Body of pancreas (tissue), 4 donors: ENCODE results near the gene RPTOR. TPM values are rescaled to one million over a fixed set of nuclear protein-coding genes. Genes with fewer than 3 reads are reported as not detected.

Source experiments
- ATAC-seq: fragments of 150-250 bp; one replicate; pipeline ENCODE4 v1.9.1; 2016
- DNase-seq, 4 donors: peaks; one replicate each; pipeline ENCODE4 v3.0.0-alpha.2; 2019
- H3K27ac ChIP-seq, 4 donors: fragments of 200-600 bp; sonication (generic); 1 replicate in 3 of 4; 2 replicates in 1 of 4; pipeline versions ENCODE4 v1.5.1 to v1.6.1; 2016 to 2019; ENCODE audit warnings: mild to moderate bottlenecking in 1 of 4, mixed read lengths in 1 of 4, moderate library complexity in 1 of 4
- H3K27me3 ChIP-seq, 2 donors: fragments of 200-600 bp; sonication (generic); one replicate each; pipeline ENCODE4 v1.6.0; 2016; ENCODE audit warnings: mild to moderate bottlenecking in 1 of 2
- H3K36me3 ChIP-seq, 2 donors: fragments of 200-600 bp; sonication (generic); replicated peaks in 1 of 2; 2 replicates each; pipeline ENCODE4 v1.5.1; 2016; ENCODE audit warnings: low read depth in 2 of 2; ENCODE audit not compliant: insufficient read depth in 1 of 2
- H3K4me1 ChIP-seq: fragments of 200-600 bp; sonication (generic); one replicate; pipeline ENCODE4 v1.6.0; 2016
- H3K4me3 ChIP-seq, 2 donors: fragments of 200-600 bp; sonication (generic); 1 replicate in 1 of 2; 2 replicates in 1 of 2; pipeline ENCODE4 v1.5.1; 2016 to 2019
- H3K9me3 ChIP-seq, 3 donors: fragments of 200-600 bp; sonication (generic); 1 replicate in 2 of 3; 2 replicates in 1 of 3; pipeline ENCODE4 v1.5.1; 2016
- POLR2A ChIP-seq, 3 donors: fragments of 450-650 bp; IDR thresholded peaks; one replicate each; pipeline ENCODE4 v1.6.1; 2016; ENCODE audit warnings: antibody characterized with exemption in 3 of 3, mild to moderate bottlenecking in 2 of 3
- WGBS, 2 donors: methylation state at CpG; one replicate each; pipeline ENCODE4 v1.1.5; 2017; 5-methylcytosine and 5-hydroxymethylcytosine counted together
- intact Hi-C: fragments of 100-400 bp; cut with DNase I; formaldehyde crosslinking; loops from one replicate; pipeline ENCODE4 v1.15.1; 2023
- total RNA-seq, 2 donors: library from RNA; depleted of rRNA; stranded (reverse); fragments of >200 nt; gene quantifications; one replicate each; pipeline ENCODE4 v1.1.0, GENCODE V29; 2016
- TF ChIP-seq, protein P1 (sequence below), 7 experiments: fragments of 450-650 bp in 4 of 7; fragments of 200-600 bp in 3 of 7; sonication (generic) in 3 of 7; IDR thresholded peaks; one replicate each; pipeline ENCODE4 v1.5.1; 2016 to 2019; ENCODE audit warnings: antibody characterized with exemption in 7 of 7

Gene RPTOR
- total RNA-seq, 2 donors from 2014 or later, result 22.3 to 34.3 TPM

DNA sequence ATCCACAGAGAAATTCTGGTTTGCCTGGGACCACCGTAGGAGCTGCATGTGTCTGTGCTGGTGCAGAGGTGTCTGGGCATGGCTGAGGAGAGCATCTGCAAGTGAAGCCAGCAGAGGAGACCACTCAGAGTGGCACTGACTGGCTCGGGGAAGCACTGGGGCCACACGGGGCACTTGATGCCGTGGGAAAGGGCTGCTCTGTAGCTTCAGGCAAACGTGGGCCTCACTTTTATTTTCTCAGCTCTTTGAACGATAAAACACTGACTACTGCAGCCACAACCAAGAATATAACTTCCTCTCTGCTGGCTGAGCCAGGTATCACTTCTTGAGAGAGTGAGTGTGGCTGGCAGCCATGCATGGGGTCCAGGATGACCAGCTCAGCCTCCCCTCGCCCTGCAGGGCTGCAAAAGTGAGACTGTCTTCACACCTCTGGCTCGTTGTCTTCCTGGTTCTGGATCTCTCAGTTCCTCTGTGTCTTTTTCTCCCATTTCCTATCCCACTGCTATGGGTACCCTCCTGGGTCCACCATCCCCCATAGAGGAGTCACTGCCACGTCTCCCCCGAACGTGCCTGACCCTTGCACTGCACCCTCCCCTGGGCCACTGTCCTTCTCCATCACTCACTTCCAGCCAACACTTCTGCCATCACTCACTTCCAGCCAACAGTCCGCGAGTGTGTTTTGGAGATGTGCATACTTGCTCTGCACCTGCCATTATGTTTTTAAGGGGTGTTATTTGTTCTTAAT lies 245.6 kb downstream of the RPTOR start:
- H3K4me1 ChIP-seq, result no peaks in the 10 kb centered on the region
- ATAC-seq (no peak), DNase-seq (no peak)
- intact Hi-C loops, result no loop called here
- H3K27ac ChIP-seq, result no peak overlapping the region
- TF ChIP-seq POLR2A (IDR thresholded peaks at IDR 0.05), result no peak
- TF ChIP-seq, protein P1, sequence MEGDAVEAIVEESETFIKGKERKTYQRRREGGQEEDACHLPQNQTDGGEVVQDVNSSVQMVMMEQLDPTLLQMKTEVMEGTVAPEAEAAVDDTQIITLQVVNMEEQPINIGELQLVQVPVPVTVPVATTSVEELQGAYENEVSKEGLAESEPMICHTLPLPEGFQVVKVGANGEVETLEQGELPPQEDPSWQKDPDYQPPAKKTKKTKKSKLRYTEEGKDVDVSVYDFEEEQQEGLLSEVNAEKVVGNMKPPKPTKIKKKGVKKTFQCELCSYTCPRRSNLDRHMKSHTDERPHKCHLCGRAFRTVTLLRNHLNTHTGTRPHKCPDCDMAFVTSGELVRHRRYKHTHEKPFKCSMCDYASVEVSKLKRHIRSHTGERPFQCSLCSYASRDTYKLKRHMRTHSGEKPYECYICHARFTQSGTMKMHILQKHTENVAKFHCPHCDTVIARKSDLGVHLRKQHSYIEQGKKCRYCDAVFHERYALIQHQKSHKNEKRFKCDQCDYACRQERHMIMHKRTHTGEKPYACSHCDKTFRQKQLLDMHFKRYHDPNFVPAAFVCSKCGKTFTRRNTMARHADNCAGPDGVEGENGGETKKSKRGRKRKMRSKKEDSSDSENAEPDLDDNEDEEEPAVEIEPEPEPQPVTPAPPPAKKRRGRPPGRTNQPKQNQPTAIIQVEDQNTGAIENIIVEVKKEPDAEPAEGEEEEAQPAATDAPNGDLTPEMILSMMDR (IDR thresholded peaks at IDR 0.05), result no peak
- no peak overlapping the region for H3K4me3 ChIP-seq
- no peaks in the 10 kb centered on the region for H3K9me3 ChIP-seq
- 77 to 84% methylated on average over 13 of the region's 13 CpGs for WGBS, 2 donors
- no peaks in the 10 kb centered on the region for H3K27me3 ChIP-seq
- H3K36me3 ChIP-seq, result no peaks in the 10 kb centered on the region

DNA sequence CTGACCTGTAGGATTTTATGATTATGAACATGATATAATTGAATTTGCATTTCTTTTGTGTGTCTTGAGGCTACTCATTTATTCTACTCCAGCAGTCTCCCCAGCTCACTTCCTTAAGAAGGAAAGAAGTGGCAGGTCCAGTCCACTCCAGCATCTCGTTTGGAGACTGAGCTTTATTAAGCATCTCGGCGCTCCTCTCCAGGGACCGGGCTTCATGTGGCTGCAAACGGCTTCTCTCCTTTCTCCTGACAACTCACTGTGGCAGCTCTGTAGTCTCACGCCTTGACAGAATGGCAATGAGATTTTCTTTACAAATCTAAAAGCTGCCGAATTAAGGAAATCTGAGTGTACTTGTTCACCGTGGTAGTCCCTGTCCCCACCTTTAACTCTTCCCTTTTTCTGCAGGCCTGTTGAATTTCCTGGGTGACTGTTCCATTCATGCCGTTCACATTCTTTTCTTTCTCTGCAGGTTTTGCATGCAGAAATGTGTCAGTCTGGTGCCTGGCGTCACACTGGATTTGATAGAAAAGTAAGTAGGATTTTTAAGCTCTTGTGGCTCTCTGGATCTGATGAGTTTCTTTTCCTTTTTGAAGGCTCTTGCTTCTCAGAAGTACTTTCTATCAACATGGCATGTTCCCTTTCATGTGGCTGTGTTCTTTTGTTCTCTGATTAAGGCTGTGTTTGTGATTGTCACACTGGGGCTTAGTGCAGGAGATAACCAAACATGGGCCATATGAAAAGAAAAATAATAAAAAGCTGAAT lies 246.5 kb downstream of the RPTOR start:
- no peak for DNase-seq
- Histone ChIP-seq H3K27me3 (no peaks in the 10 kb centered on the region), H3K9me3 (no peaks in the 10 kb centered on the region), H3K4me3 (no peak overlapping the region), H3K4me1 (no peaks in the 10 kb centered on the region), H3K27ac (no peak overlapping the region), H3K36me3 (no peaks in the 10 kb centered on the region)
- ATAC-seq, result no peak
- no peak for TF ChIP-seq POLR2A (IDR thresholded peaks at IDR 0.05)
- TF ChIP-seq, protein P1 (IDR thresholded peaks at IDR 0.05), result no peak
- intact Hi-C loops, result no loop called here
- WGBS, 2 donors, result 79 to 88% methylated on average over 10 of the region's 10 CpGs

DNA sequence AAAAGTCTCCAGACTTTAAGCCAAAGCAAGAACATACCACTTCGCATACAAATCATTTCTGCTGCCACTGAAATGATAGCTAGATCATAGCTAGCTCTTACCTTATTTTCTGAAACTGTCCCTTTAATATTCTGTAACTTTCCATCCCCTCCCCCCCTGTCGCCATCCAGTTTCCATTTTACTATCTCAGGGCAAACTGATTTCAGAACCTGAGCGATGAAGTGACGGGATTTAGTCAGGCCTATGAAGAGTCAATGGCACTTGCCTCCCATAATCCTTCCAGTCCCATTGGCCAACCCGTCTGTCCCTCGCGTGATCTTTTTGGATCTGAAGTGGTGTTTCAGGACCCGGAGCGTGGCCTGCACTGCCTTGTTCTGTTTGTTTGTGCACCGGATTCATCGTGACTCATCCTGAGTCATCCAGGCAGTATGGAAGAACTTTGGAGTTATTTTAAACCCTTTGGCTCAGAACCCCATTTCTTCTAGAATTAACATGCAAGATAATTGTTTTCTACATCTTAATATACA lies 247.2 kb downstream of the RPTOR start:
- Histone ChIP-seq H3K27ac (no peak overlapping the region), H3K9me3 (no peaks in the 10 kb centered on the region), H3K4me3 (no peak overlapping the region), H3K27me3 (no peaks in the 10 kb centered on the region), H3K4me1 (no peaks in the 10 kb centered on the region), H3K36me3 (no peaks in the 10 kb centered on the region)
- 75 to 84% methylated on average over 11 of the region's 11 CpGs for WGBS, 2 donors
- DNase-seq, result peak; percentile 21 to 57 (median 34)
- peak; percentile 49 for ATAC-seq
- intact Hi-C loops, result no loop called here
- TF ChIP-seq POLR2A (IDR thresholded peaks at IDR 0.05), result no peak
- TF ChIP-seq, protein P1 (IDR thresholded peaks at IDR 0.05), result no peak

DNA sequence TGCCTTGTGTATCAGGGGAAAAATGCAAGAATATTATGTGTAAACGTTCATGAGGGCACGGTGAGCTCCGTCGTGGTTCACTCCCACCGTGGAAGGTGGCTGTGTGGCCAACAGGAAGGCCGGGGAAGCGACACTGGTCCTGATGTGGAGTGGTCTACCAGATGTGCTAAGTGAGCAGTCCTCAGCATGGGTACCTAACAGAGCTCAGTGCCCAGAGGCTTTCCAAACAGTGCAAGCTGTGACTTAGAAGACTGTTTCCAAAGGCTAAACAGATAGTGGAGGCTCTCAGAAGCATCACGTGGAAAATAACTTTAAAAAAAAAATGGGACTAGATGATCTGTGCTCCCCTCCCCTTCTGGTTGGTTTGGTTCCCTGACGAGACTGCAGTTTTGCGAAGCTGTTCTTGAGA lies 247.7 kb downstream of the RPTOR start:
- Histone ChIP-seq H3K4me1 (no peaks in the 10 kb centered on the region), H3K36me3 (no peaks in the 10 kb centered on the region), H3K4me3 (no peak overlapping the region), H3K9me3 (no peaks in the 10 kb centered on the region), H3K27me3 (no peaks in the 10 kb centered on the region), H3K27ac (no peak overlapping the region)
- intact Hi-C loops, result no loop called here
- TF ChIP-seq, protein P1 (IDR thresholded peaks at IDR 0.05), result no peak
- no peak for TF ChIP-seq POLR2A (IDR thresholded peaks at IDR 0.05)
- no peak for DNase-seq
- no peak for ATAC-seq
- 78 to 91% methylated on average over 10 of the region's 10 CpGs for WGBS, 2 donors
